ENCODE measurements around the gene COL15A1. TPM values are rescaled to one million over a fixed set of nuclear protein-coding genes. Genes with fewer than 3 reads are reported as not detected.

COL15A1 gene
- total RNA-seq, 1 experiment from 2014 or later = not detected

DNA sequence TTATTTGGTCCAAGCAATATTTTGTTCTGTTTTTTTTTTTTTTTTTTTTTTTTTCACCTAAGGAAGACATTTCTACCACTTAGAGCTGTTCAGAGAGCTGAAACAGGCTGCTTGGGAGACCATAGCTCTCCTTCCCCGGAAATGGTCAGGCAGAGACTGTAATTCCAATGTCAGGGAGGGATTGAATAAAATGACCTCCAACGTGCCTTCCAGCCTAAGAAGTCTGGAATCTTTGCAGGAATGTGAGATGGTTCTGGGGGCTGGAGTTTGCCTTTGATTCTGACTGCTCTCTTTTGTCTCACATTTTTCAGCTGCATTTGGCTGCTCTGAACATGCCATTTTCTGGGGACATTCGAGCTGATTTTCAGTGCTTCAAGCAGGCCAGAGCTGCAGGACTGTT, 122.9 kb downstream of the COL15A1 start:
- H3K14ac ChIP-seq (ENCODE audit: insufficient read depth, low read length) = no peak overlapping the region
- H4K5ac ChIP-seq (ENCODE audit: insufficient read length, low read depth, low read length) = no peak overlapping the region
- H3K9me3 ChIP-seq (ENCODE audit: control insufficient read depth, low read depth, low read length) = no peaks in the 10 kb centered on the region
- H3K4ac ChIP-seq (ENCODE audit: low read depth, low read length) = no peak overlapping the region
- H3K27me3 ChIP-seq (ENCODE audit: insufficient read depth, low read length) = no peaks in the 10 kb centered on the region
- Mint-ChIP-seq H3K4me1 (peaks cover 5 to 9% of the 10 kb centered on the region in 2 experiments; a peak in 2 of 4 replicates), H3K4me3 (no peak overlapping the region), H3K9me3 (no peaks in the 10 kb centered on the region), H3K36me3 (ENCODE audit: insufficient read depth in 1 of 3, low read depth in 3 of 3) (no peaks in the 10 kb centered on the region), H3K27me3 (ENCODE audit: low read depth) (peaks cover 4% of the 10 kb centered on the region), H3K27ac (no peak overlapping the region)
- no peak overlapping the region for H4K8ac ChIP-seq (replicated peaks; ENCODE audit: insufficient read length, low read depth, low read length)
- H3K23ac ChIP-seq (ENCODE audit: insufficient read length, low read depth, low read length) = no peak overlapping the region
- TF ChIP-seq, protein P1, sequence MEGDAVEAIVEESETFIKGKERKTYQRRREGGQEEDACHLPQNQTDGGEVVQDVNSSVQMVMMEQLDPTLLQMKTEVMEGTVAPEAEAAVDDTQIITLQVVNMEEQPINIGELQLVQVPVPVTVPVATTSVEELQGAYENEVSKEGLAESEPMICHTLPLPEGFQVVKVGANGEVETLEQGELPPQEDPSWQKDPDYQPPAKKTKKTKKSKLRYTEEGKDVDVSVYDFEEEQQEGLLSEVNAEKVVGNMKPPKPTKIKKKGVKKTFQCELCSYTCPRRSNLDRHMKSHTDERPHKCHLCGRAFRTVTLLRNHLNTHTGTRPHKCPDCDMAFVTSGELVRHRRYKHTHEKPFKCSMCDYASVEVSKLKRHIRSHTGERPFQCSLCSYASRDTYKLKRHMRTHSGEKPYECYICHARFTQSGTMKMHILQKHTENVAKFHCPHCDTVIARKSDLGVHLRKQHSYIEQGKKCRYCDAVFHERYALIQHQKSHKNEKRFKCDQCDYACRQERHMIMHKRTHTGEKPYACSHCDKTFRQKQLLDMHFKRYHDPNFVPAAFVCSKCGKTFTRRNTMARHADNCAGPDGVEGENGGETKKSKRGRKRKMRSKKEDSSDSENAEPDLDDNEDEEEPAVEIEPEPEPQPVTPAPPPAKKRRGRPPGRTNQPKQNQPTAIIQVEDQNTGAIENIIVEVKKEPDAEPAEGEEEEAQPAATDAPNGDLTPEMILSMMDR (conservative IDR thresholded peaks at IDR 0.05) = no peak
- H3K18ac ChIP-seq (ENCODE audit: insufficient read length, low read depth, low read length) = no peak overlapping the region
- H3K23me2 ChIP-seq (ENCODE audit: insufficient read length, low read depth, low read length, poor library complexity, severe bottlenecking) = no peaks in the 10 kb centered on the region
- H2BK20ac ChIP-seq (ENCODE audit: low read depth, low read length, poor library complexity, severe bottlenecking) = no peak overlapping the region
- no peak overlapping the region for H2BK15ac ChIP-seq (ENCODE audit: low read depth, low read length)
- no peak overlapping the region for H3T11ph ChIP-seq (ENCODE audit: low read length)
- no peaks in the 10 kb centered on the region for H3K4me1 ChIP-seq (ENCODE audit: insufficient read depth, low read length)
- no peak overlapping the region for H2BK120ac ChIP-seq (ENCODE audit: low read depth, low read length, poor library complexity, severe bottlenecking)
- DNase-seq = no peak
- no CpG with 5 or more reads among the region's 3 CpGs for WGBS (ENCODE audit: extremely low coverage, insufficient read length, low lambda C conversion rate)
- no peaks in the 10 kb centered on the region for H3K79me1 ChIP-seq (ENCODE audit: insufficient read depth, low read depth, low read length, poor library complexity, severe bottlenecking)
- H2AFZ ChIP-seq (ENCODE audit: low read length) = no peak overlapping the region
- no peak overlapping the region for H4K91ac ChIP-seq (ENCODE audit: insufficient read length, low read depth, low read length)
- no peak overlapping the region for H3K4me2 ChIP-seq (ENCODE audit: insufficient read depth, insufficient read length, low read length)
- H3K79me2 ChIP-seq (ENCODE audit: insufficient read depth, low read length) = no peaks in the 10 kb centered on the region
- H2BK5ac ChIP-seq (ENCODE audit: insufficient read length, low read length) = no peak overlapping the region
- H4K20me1 ChIP-seq (ENCODE audit: control insufficient read depth, insufficient read depth, insufficient read length) = no peaks in the 10 kb centered on the region
- no peak overlapping the region for H3K56ac ChIP-seq (ENCODE audit: insufficient read length, low read depth, low read length)
- H2BK12ac ChIP-seq (ENCODE audit: insufficient read length, low read depth, low read length) = no peak overlapping the region
- H3K27ac ChIP-seq (ENCODE audit: insufficient read length, low read depth, low read length) = no peak overlapping the region
- no peak overlapping the region for H2AK5ac ChIP-seq (ENCODE audit: insufficient read length, low read length)
- no peak overlapping the region for H3K9ac ChIP-seq (ENCODE audit: extremely low read depth, insufficient read length, low read length)
